ENCODE data around the gene POLR3F.

POLR3F gene

DNA sequence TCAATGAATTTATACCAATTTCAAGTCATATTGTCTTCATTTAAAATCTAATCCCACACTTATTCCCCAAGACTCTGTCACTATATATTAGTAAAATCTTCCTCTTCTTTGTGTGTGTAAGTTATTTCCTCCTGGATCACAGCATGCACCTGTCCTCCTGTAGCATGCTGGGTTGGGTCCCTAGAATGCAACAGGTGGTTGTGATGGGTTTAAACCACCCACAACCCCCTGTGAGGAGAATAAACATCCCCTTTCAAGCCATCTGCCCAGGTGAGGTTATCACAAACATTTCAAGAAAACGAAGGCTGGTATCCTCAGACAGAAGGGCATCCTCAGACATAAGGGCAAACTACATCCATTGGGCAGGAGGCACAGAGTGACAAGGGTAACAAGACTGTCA, 26.8 kb upstream of the POLR3F start:
- CTCF ChIA-PET = interaction anchor here (0.7 kb wide), 1 partner anchor 1817 kb away, joined by 3 read pairs; no protein-coding TSS in a partner anchor
- H3K4me3 ChIP-seq (ENCODE audit: low read depth, low read length) = no peak overlapping the region
- TF ChIP-seq SCRT1 (tag by site-specific recombination; IDR thresholded peaks at IDR 0.05; ENCODE audit: borderline replicate concordance) (peak; percentile 87; the same call in 1 of the 2 replicates), SCRT2 (tag by site-specific recombination; IDR thresholded peaks at IDR 0.05) (peak; percentile 86), ZNF658 (tag by site-specific recombination; IDR thresholded peaks at IDR 0.05) (no peak)

GRCh38 chr20:18443886-18444285, 23.3 kb upstream of the POLR3F start:
- Histone ChIP-seq H3K27ac (ENCODE audit: extremely low read depth, low read depth, low read length) (no peak overlapping the region), H3K36me3 (ENCODE audit: control insufficient read depth in 2 of 2, insufficient read depth in 1 of 2, low read length in 2 of 2) (no peaks in the 10 kb centered on the region; a peak in 1 of 3 replicates), H3K4me3 (ENCODE audit: low read depth, low read length) (no peak overlapping the region), H3K9me3 (ENCODE audit: control insufficient read depth, insufficient read depth, low read depth, low read length) (no peaks in the 10 kb centered on the region), H3K4me1 (ENCODE audit: control insufficient read depth, insufficient read depth, low read length) (peaks cover 3% of the 10 kb centered on the region; the same call in 1 of the 2 replicates)
- TF ChIP-seq, protein P1, sequence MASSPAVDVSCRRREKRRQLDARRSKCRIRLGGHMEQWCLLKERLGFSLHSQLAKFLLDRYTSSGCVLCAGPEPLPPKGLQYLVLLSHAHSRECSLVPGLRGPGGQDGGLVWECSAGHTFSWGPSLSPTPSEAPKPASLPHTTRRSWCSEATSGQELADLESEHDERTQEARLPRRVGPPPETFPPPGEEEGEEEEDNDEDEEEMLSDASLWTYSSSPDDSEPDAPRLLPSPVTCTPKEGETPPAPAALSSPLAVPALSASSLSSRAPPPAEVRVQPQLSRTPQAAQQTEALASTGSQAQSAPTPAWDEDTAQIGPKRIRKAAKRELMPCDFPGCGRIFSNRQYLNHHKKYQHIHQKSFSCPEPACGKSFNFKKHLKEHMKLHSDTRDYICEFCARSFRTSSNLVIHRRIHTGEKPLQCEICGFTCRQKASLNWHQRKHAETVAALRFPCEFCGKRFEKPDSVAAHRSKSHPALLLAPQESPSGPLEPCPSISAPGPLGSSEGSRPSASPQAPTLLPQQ (tag by site-specific recombination; IDR thresholded peaks at IDR 0.05) = 0 out of 2 replicates have a peak, but pooled peaks have one; percentile 36
- TF ChIP-seq ZNF280C (tag by site-specific recombination; IDR thresholded peaks at IDR 0.05) = no peak
- no peak for TF ChIP-seq ZNF561 (tag by site-specific recombination; IDR thresholded peaks at IDR 0.05; ENCODE audit: borderline replicate concordance)
- peak; percentile 79 for TF ChIP-seq OSR2 (tag by site-specific recombination; IDR thresholded peaks at IDR 0.05)
- no peak for TF ChIP-seq ZNF37A (tag by site-specific recombination; IDR thresholded peaks at IDR 0.05)
- TF ChIP-seq, protein P2, sequence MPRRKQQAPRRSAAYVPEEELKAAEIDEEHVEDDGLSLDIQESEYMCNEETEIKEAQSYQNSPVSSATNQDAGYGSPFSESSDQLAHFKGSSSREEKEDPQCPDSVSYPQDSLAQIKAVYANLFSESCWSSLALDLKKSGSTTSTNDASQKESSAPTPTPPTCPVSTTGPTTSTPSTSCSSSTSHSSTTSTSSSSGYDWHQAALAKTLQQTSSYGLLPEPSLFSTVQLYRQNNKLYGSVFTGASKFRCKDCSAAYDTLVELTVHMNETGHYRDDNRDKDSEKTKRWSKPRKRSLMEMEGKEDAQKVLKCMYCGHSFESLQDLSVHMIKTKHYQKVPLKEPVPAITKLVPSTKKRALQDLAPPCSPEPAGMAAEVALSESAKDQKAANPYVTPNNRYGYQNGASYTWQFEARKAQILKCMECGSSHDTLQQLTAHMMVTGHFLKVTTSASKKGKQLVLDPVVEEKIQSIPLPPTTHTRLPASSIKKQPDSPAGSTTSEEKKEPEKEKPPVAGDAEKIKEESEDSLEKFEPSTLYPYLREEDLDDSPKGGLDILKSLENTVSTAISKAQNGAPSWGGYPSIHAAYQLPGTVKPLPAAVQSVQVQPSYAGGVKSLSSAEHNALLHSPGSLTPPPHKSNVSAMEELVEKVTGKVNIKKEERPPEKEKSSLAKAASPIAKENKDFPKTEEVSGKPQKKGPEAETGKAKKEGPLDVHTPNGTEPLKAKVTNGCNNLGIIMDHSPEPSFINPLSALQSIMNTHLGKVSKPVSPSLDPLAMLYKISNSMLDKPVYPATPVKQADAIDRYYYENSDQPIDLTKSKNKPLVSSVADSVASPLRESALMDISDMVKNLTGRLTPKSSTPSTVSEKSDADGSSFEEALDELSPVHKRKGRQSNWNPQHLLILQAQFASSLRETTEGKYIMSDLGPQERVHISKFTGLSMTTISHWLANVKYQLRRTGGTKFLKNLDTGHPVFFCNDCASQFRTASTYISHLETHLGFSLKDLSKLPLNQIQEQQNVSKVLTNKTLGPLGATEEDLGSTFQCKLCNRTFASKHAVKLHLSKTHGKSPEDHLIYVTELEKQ (tag by site-specific recombination; IDR thresholded peaks at IDR 0.05; ENCODE audit: borderline replicate concordance) = no peak
- ChIA-PET CTCF (interaction anchor here (0.6 to 0.9 kb wide), 2 partner anchors 145 to 941 kb away, joined by 3 read pairs; no protein-coding TSS in a partner anchor), POLR2A (interaction anchor here (1.2 to 2.5 kb wide), 2 partner anchors 23 to 53 kb away, joined by 4 to 12 read pairs; partner anchors contain the start of genes DZANK1, POLR3F and RBBP9)

More for the DNA sequence above, 26.8 kb upstream of the POLR3F start:
- H3K4me1 ChIP-seq (ENCODE audit: control insufficient read depth, insufficient read depth, low read length) = peaks cover 3% of the 10 kb centered on the region; the same call in 1 of the 2 replicates
- POLR2A ChIA-PET = no interaction called here
- H3K36me3 ChIP-seq (ENCODE audit: control insufficient read depth in 2 of 2, insufficient read depth in 1 of 2, low read length in 2 of 2) = no peaks in the 10 kb centered on the region
- H3K27ac ChIP-seq (ENCODE audit: extremely low read depth, low read depth, low read length) = no peak overlapping the region
- H3K9me3 ChIP-seq (ENCODE audit: control insufficient read depth, insufficient read depth, low read depth, low read length) = no peaks in the 10 kb centered on the region

GRCh38 chr20:18456600-18456999, 10.6 kb upstream of the POLR3F start:
- ChIA-PET CTCF (no interaction called here), POLR2A (no interaction called here)
- Histone ChIP-seq H3K9me3 (ENCODE audit: control insufficient read depth, insufficient read depth, low read depth, low read length) (no peaks in the 10 kb centered on the region), H3K36me3 (ENCODE audit: control insufficient read depth in 2 of 2, insufficient read depth in 1 of 2, low read length in 2 of 2) (no peaks in the 10 kb centered on the region; a peak in 1 of 3 replicates), H3K27ac (ENCODE audit: extremely low read depth, low read depth, low read length) (no peak overlapping the region), H3K4me3 (ENCODE audit: low read depth, low read length) (no peak overlapping the region), H3K4me1 (ENCODE audit: control insufficient read depth, insufficient read depth, low read length) (no peaks in the 10 kb centered on the region)
- TF ChIP-seq SETDB1 (IDR thresholded peaks at IDR 0.05; ENCODE audit: insufficient read length, low read length) (no peak), ZNF561 (tag by site-specific recombination; IDR thresholded peaks at IDR 0.05; ENCODE audit: borderline replicate concordance) (no peak), ZNF140 (tag by site-specific recombination; IDR thresholded peaks at IDR 0.05) (peak; percentile 13; the same call in 1 of the 2 replicates), ZNF146 (tag by site-specific recombination; IDR thresholded peaks at IDR 0.05) (peak; percentile 37; the same call in 1 of the 2 replicates), ZBTB20 (tag by site-specific recombination; IDR thresholded peaks at IDR 0.05) (no peak), ZNF701 (tag by site-specific recombination; IDR thresholded peaks at IDR 0.05) (no peak), ZNF530 (tag by site-specific recombination; IDR thresholded peaks at IDR 0.05; ENCODE audit: low read depth) (no peak), ZSCAN16 (tag by site-specific recombination; IDR thresholded peaks at IDR 0.05) (no peak), EGR2 (tag by site-specific recombination; IDR thresholded peaks at IDR 0.05; ENCODE audit: low read depth) (no peak), ZFHX2 (tag by site-specific recombination; conservative IDR thresholded peaks at IDR 0.05) (no peak), SP7 (tag by site-specific recombination; IDR thresholded peaks at IDR 0.05) (no peak)
